ENCODE measurements around the gene DHRS4. TPM values are rescaled to one million over a fixed set of nuclear protein-coding genes. Genes with fewer than 3 reads are reported as not detected.
"Not testable (repeated sequence)": the region's sequence is repeated elsewhere in the genome, so short reads cannot be mapped to it uniquely, and the experiment has no call there.

DHRS4 gene
- total RNA-seq, 1 experiment from 2014 or later = 14.5 TPM

DNA sequence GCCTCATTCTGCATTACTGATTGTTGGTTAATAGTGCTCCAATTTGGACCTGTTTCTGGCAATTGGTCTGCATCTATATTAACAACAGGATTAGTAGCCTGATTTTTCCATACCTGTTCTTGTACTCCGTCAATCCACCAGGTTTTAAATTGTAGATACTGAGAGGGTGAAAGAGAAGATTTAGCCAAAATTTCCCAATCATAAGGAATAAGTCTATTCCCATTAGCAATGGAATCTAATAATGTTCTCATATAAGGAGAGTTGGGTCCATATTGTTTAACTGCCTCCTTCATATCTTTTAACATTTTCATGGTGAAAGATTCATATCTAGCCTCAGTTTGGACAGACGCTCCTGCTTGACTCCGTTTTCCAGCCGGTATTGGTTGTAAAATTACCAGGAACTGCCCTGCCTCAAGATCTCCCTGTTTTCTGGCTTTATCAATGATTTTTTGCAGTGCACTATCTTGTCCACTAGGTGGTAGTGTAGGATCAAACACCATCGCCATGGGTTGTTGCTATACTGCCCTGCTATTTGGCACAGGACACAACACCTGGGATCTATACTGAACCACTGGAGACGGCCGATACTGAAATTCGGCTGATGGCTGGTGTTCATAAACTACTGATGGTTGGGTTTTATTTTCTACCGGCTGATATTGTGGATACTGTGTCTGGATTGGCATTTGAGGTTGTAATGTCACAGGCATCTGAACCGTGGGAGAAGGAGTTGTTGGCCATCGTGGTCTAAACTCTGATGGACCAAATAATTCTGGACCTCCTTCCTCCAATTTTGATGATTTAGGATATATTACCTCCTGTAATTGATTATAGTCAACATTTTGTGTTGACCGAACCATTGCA, 60.3 kb downstream of the DHRS4 start (continued):
- TF ChIP-seq FOXK1 (CRISPR knock-in tag; IDR thresholded peaks at IDR 0.05) = 0 out of 2 replicates have a peak, but pooled peaks have one; percentile 29

DNA sequence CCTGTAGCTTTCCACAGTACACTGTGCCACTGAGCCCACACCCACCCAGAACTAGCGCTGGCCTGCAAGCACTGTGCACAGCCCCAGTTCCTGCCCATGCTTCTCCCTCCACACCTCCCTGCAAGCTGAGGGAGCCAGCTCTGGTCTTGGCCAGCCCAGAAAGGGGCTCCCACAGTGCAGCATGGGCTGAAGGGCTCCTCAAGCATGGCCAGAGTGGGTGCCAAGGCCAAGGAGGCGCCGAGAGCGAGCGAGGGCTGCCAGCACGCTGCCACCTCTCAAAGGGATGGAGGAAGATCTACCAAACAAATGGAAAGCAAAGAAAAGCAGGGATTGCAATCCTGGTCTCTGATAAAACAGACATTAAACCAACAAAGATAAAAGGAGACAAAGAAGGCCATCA, 62.2 kb downstream of the DHRS4 start:
- CTCF ChIA-PET = interaction anchor here (1.5 kb wide), 1 partner anchor 20 kb away, joined by 5 read pairs; no protein-coding TSS in a partner anchor
- POLR2A ChIA-PET; H3K4me1 Mint-ChIP-seq; ATAC-seq; H3K27ac Mint-ChIP-seq; H3K4me3 Mint-ChIP-seq; DNase-seq (ENCODE audit: low spot score); H3K36me3 Mint-ChIP-seq: not testable (repeated sequence)
- peaks cover 39% of the 10 kb centered on the region for H3K27me3 Mint-ChIP-seq (ENCODE audit: low read depth)
- peaks cover 33% of the 10 kb centered on the region for H3K9me3 Mint-ChIP-seq

Other genes starting within 250 kb of the DHRS4 start
- 8.7 to 10.2 TPM (median 9.7 TPM) in 3 replicates for gene DHRS4L2, start 35.2 kb downstream of the DHRS4 start, total RNA-seq (2021)
- 10.6 to 13.0 TPM (median 11.4 TPM) in 3 replicates for gene CARMIL3, start 98.2 kb downstream of the DHRS4 start, total RNA-seq (2021)
- not detected in 3 replicates for gene CPNE6, start 117.8 kb downstream of the DHRS4 start, total RNA-seq (2021)
- gene PCK2, start 140.5 kb downstream of the DHRS4 start, total RNA-seq (2021) = 51.2 to 67.0 TPM (median 59.2 TPM) in 3 replicates
- gene DCAF11, start 161.0 kb downstream of the DHRS4 start, total RNA-seq (2021) = 73.6 to 90.2 TPM (median 77.3 TPM) in 3 replicates
- gene NRL, start 161.2 kb downstream of the DHRS4 start, total RNA-seq (2021) = 1.3 to 2.3 TPM (median 1.6 TPM) in 3 replicates
- 0.25 to 0.39 TPM in 2 of 3 replicates, not detected in the other for gene FITM1, start 176.9 kb downstream of the DHRS4 start, total RNA-seq (2021)
- 76.8 to 99.1 TPM (median 98.8 TPM) in 3 replicates for gene PSME1, start 182.4 kb downstream of the DHRS4 start, total RNA-seq (2021)
- gene EMC9, start 187.8 kb downstream of the DHRS4 start, total RNA-seq (2021) = 41.3 to 47.9 TPM (median 44.4 TPM) in 3 replicates
- 103 to 112 TPM (median 103 TPM) in 3 replicates for gene PSME2, start 192.8 kb downstream of the DHRS4 start, total RNA-seq (2021)
- gene RNF31, start 193.7 kb downstream of the DHRS4 start, total RNA-seq (2021) = 63.0 to 86.2 TPM (median 68.4 TPM) in 3 replicates
- gene IRF9, start 207.5 kb downstream of the DHRS4 start, total RNA-seq (2021) = 15.6 to 16.2 TPM (median 15.7 TPM) in 3 replicates
- 29.6 to 32.2 TPM (median 31.5 TPM) in 3 replicates for gene REC8, start 218.3 kb downstream of the DHRS4 start, total RNA-seq (2021)
- 87.6 to 128 TPM (median 91.2 TPM) in 3 replicates for gene IPO4, start 235.0 kb downstream of the DHRS4 start, total RNA-seq (2021)
- gene TM9SF1, start 241.7 kb downstream of the DHRS4 start, total RNA-seq (2021) = 27.9 to 29.2 TPM (median 28.4 TPM) in 3 replicates

Measured in WTC11 (cell line).